A549 treated with DMSO at 1 μM for 4 hours (cell line): Measurements from ENCODE around the gene ERMP1. TPM values are rescaled to one million over a fixed set of nuclear protein-coding genes. Genes with fewer than 3 reads are reported as not detected.

ENCODE experiments used
- total RNA-seq: library from RNA; stranded (reverse); fragments of 200-300 nt; extraction: Qiagen RNA extraction; gene quantifications from 5 replicates; pipeline ENCODE4 v1.2.3, GENCODE V29; 2022; ENCODE audit warnings: low read depth

Gene ERMP1, protein sequence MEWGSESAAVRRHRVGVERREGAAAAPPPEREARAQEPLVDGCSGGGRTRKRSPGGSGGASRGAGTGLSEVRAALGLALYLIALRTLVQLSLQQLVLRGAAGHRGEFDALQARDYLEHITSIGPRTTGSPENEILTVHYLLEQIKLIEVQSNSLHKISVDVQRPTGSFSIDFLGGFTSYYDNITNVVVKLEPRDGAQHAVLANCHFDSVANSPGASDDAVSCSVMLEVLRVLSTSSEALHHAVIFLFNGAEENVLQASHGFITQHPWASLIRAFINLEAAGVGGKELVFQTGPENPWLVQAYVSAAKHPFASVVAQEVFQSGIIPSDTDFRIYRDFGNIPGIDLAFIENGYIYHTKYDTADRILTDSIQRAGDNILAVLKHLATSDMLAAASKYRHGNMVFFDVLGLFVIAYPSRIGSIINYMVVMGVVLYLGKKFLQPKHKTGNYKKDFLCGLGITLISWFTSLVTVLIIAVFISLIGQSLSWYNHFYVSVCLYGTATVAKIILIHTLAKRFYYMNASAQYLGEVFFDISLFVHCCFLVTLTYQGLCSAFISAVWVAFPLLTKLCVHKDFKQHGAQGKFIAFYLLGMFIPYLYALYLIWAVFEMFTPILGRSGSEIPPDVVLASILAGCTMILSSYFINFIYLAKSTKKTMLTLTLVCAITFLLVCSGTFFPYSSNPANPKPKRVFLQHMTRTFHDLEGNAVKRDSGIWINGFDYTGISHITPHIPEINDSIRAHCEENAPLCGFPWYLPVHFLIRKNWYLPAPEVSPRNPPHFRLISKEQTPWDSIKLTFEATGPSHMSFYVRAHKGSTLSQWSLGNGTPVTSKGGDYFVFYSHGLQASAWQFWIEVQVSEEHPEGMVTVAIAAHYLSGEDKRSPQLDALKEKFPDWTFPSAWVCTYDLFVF
- 19.5 to 24.5 TPM (median 21.9 TPM) in 5 replicates for total RNA-seq

DNA sequence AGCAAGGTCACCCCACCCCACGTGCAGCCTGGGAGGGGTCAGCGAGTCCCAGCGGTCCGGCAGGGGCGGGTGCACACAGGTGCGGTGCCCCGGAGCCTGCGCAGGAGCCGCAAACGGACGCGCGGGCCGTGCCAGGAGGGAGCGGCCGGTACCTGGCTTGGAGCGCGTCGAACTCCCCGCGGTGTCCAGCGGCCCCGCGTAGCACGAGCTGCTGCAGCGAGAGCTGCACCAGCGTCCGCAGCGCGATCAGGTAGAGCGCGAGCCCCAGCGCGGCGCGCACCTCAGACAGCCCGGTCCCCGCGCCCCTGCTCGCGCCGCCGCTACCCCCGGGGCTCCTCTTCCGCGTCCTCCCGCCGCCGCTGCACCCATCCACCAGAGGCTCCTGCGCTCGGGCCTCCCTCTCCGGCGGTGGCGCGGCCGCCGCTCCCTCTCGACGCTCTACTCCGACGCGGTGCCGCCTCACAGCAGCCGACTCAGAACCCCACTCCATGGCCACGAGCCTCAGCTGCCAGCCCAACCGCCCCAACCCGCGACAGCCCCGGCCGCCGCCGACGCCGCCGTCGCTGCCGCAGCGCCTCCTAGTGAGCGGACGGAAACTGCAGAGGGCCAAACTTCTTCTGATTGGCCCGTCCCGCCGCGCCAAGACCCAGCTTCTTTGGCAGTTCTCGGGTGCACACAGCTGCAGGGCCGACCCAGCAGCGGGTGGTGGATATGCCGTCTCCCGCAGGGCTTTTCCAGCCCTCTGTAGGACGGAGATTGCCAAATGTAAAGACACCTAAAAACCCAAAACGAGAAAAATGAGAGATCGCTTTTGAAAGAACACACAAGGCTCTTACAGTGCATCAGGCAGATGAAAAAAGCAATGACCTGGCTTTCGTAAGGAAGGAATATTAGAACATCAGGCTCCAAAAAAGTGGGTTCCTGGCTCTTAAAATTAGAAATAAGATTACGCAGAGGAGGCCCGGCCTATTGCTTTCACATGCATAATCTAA, at the start of gene ERMP1:
Gene ERMP1, minus strand, starts transcription at position 580 of the 992 bp plus-strand sequence. Its CDS starts 90 bp downstream, at position 490.

Other genes with a start within 250 kb of the ERMP1 start
- 10.2 to 14.7 TPM (median 13.4 TPM) in 5 replicates for gene RIC1, start 204.0 kb downstream of the ERMP1 start, total RNA-seq
- gene MLANA, start 57.8 kb upstream of the ERMP1 start, total RNA-seq = not detected in 5 replicates
- 14.3 to 17.6 TPM (median 17.3 TPM) in 5 replicates for gene RANBP6, start 182.5 kb upstream of the ERMP1 start, total RNA-seq